ENCODE results near the gene C16orf96. TPM values are rescaled to one million over a fixed set of nuclear protein-coding genes. Genes with fewer than 3 reads are reported as not detected.
A peak's percentile ranks its signal among the peaks of the same experiment; 100 is the strongest.

C16orf96 gene
- total RNA-seq, 2 donors from 2014 or later = 0.52 TPM; not detected in 1

DNA sequence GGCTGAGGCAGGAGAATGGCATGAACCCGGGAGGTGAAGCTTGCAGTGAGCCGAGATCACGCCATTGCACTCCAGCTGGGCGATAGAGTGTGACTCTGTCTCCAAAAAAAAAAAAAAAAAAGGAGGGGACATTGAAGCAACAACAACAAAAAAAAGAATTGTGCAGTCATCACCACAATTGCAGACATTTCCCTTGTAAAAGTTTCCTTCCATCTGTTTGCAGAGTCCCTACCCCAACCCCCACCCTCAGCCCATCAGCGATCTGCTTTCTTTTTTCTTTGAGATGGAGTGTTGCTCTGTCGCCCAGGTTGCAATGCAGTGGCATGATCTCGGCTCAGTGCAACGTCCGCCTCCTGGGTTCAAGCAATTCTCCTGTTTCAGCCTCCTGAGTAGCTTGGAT is 72.1 kb downstream of the C16orf96 start:
- Histone ChIP-seq H3K4me3 (no peak overlapping the region), H3K36me3 (replicated peaks in 1 of 2; ENCODE audit: insufficient read depth in 1 of 2, low read depth in 2 of 2) (no peaks in the 10 kb centered on the region), H3K27ac (no peak overlapping the region), H3K9me3 (no peaks in the 10 kb centered on the region), H3K27me3 (no peaks in the 10 kb centered on the region), H3K4me1 (peaks cover 29% of the 10 kb centered on the region)
- ATAC-seq (no peak), DNase-seq (no peak)
- TF ChIP-seq, protein P1, sequence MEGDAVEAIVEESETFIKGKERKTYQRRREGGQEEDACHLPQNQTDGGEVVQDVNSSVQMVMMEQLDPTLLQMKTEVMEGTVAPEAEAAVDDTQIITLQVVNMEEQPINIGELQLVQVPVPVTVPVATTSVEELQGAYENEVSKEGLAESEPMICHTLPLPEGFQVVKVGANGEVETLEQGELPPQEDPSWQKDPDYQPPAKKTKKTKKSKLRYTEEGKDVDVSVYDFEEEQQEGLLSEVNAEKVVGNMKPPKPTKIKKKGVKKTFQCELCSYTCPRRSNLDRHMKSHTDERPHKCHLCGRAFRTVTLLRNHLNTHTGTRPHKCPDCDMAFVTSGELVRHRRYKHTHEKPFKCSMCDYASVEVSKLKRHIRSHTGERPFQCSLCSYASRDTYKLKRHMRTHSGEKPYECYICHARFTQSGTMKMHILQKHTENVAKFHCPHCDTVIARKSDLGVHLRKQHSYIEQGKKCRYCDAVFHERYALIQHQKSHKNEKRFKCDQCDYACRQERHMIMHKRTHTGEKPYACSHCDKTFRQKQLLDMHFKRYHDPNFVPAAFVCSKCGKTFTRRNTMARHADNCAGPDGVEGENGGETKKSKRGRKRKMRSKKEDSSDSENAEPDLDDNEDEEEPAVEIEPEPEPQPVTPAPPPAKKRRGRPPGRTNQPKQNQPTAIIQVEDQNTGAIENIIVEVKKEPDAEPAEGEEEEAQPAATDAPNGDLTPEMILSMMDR (IDR thresholded peaks at IDR 0.05) = no peak
- no peak for TF ChIP-seq POLR2A (IDR thresholded peaks at IDR 0.05)
- WGBS, 2 donors = 93 to 94% methylated on average over 7 to 9 of the region's 9 CpGs
- intact Hi-C loops (cut with DNase I) = no loop called here

DNA sequence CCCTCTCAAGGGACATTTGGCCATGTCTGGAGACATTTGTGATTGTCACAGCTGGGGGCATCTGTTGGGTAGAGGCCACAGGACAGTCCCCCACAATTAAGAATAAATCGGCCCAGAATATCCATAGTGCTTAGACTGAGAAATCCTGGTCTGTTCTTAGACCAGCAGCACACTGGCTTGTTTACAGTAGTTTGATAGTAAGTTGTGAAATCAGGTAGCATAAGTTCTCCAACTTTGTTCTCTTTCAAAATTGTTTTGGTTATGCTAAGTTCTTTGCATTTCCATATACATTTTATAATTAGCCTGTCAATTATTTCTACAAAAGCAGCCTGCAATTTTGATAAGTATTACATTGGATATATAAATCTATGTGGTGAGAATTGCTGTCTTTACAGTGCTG is 75.3 kb downstream of the C16orf96 start:
- WGBS, 2 donors = 100% methylated on average over 1 of the region's 1 CpG
- no peak for ATAC-seq
- DNase-seq = no peak
- H3K36me3 ChIP-seq (replicated peaks in 1 of 2; ENCODE audit: insufficient read depth in 1 of 2, low read depth in 2 of 2) = no peaks in the 10 kb centered on the region
- peaks cover 9% of the 10 kb centered on the region for H3K4me1 ChIP-seq
- H3K27me3 ChIP-seq = no peaks in the 10 kb centered on the region
- intact Hi-C loops (cut with DNase I) = no loop called here
- no peak overlapping the region for H3K27ac ChIP-seq
- no peak for TF ChIP-seq POLR2A (IDR thresholded peaks at IDR 0.05)
- TF ChIP-seq, protein P1 (IDR thresholded peaks at IDR 0.05) = no peak
- no peak overlapping the region for H3K4me3 ChIP-seq
- no peaks in the 10 kb centered on the region for H3K9me3 ChIP-seq

DNA sequence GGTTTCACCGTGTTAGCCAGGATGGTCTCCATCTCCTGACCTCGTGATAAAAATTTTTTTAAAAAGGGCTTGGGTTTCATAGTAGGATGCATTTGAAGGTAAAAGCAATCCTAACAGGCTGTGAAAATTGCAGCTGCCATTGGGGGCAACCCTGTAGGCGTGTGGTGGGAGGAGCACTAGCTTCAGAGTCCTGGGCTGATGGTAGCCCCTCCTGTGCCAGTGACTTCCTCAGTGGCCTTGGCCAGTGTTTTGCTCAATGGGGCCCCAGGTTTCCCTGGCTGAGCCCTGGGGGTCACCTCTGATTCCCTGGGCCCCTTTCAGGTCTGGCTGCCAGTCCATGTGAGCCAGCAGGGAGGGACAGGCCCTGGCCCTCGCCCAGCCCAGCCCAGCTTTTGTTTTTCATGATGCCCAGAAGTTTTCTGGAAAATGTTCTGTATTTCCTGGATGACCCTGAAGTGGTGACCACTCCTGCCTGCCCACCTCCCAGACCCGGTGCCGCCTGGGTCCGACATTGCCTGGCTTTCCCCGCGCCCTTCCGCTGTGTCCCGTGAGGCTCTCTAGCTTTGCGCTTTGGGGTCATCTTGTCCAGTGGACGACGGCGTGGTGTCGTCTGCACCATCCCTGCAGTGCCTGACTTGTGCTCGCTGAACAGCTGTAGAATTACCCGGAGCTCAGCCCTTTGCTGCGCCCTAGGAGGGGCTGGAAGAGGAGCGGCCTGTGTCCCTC is 77.9 kb downstream of the C16orf96 start:
- peak; percentile 24 for ATAC-seq
- Histone ChIP-seq H3K27ac (no peak overlapping the region), H3K27me3 (no peaks in the 10 kb centered on the region), H3K36me3 (replicated peaks in 1 of 2; ENCODE audit: insufficient read depth in 1 of 2, low read depth in 2 of 2) (no peaks in the 10 kb centered on the region), H3K9me3 (no peaks in the 10 kb centered on the region), H3K4me1 (no peaks in the 10 kb centered on the region), H3K4me3 (no peak overlapping the region)
- DNase-seq = no peak
- 93 to 94% methylated on average over 16 to 20 of the region's 20 CpGs for WGBS, 2 donors
- TF ChIP-seq, protein P1 (IDR thresholded peaks at IDR 0.05) = no peak
- no peak for TF ChIP-seq POLR2A (IDR thresholded peaks at IDR 0.05)
- intact Hi-C loops (cut with DNase I) = no loop called here

DNA sequence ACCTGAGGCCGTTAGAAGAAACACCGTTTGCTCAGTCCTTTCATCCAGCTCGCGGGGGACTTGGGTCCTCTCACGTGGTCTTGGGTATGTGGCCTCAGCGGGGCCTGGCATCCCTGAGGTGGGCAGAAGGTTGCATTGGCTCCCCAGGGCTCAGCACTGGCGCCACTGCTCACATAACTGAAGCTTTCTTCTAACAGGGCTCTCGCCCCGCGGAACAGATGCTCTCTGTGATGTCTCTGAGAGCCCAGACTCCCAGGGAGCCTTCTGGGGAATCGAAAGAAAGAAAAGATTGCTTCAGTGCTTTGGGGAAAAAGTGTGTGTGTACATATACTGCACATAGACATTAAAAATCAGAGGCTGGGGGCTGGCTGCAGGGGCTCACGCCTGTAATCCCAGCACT is 78.6 kb downstream of the C16orf96 start:
- Histone ChIP-seq H3K4me1 (no peaks in the 10 kb centered on the region), H3K27ac (no peak overlapping the region), H3K27me3 (no peaks in the 10 kb centered on the region), H3K36me3 (replicated peaks in 1 of 2; ENCODE audit: insufficient read depth in 1 of 2, low read depth in 2 of 2) (no peaks in the 10 kb centered on the region), H3K9me3 (no peaks in the 10 kb centered on the region), H3K4me3 (no peak overlapping the region)
- intact Hi-C loops (cut with DNase I) = no loop called here
- DNase-seq (no peak), ATAC-seq (no peak)
- WGBS, 2 donors = 92 to 100% methylated on average over 1 to 12 of the region's 12 CpGs
- TF ChIP-seq, protein P1 (IDR thresholded peaks at IDR 0.05) = no peak

DNA sequence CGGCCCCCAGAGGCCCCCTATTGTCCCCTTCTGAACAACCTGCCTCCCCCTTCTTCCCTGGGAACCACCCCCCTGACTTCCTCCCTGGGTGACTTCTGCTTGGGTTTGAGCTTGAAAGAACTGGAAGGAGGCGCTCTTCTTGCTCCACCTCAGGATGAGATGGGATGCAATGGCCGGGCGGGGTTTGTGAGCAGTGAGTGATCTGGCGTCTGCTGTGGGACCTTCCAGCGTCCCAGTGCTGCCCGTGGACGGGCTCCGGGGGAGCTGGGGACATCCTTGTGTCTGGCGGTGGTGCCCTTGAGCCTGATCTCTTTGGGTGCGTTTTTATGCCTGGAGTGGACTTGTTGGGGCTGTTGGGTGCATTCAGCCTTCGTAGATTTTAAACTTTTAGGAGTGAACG is 80.1 kb downstream of the C16orf96 start:
- peaks cover 5% of the 10 kb centered on the region for H3K4me1 ChIP-seq
- no peak overlapping the region for H3K27ac ChIP-seq
- TF ChIP-seq POLR2A (IDR thresholded peaks at IDR 0.05) = no peak
- TF ChIP-seq, protein P1 (IDR thresholded peaks at IDR 0.05) = no peak

More for the DNA sequence above, 80.1 kb downstream of the C16orf96 start:
- Histone ChIP-seq H3K36me3 (replicated peaks in 1 of 2; ENCODE audit: insufficient read depth in 1 of 2, low read depth in 2 of 2) (no peaks in the 10 kb centered on the region), H3K9me3 (no peaks in the 10 kb centered on the region), H3K4me3 (no peak overlapping the region), H3K27me3 (no peaks in the 10 kb centered on the region)
- DNase-seq = no peak
- 86 to 92% methylated on average over 4 to 12 of the region's 13 CpGs for WGBS, 2 donors
- intact Hi-C loops (cut with DNase I) = no loop called here
- no peak for ATAC-seq

Measured in body of pancreas (tissue), 4 donors.